Lower leg skin (tissue), 3 donors: ENCODE measurements around the gene F2RL1.
"Not testable (repeated sequence)": the region's sequence is repeated elsewhere in the genome, so short reads cannot be mapped to it uniquely, and the experiment has no call there.

Experiments
- POLR2A ChIP-seq, 2 donors: fragments of 450-650 bp; IDR thresholded peaks; one replicate each; pipeline ENCODE4 v1.6.1; 2016 to 2017; ENCODE audit warnings: antibody characterized with exemption in 2 of 2, mild to moderate bottlenecking in 1 of 2, moderate library complexity in 1 of 2
- TF ChIP-seq, protein P1 (sequence below), 3 donors: fragments of 450-650 bp; IDR thresholded peaks; one replicate each; pipeline ENCODE4 v1.5.1; 2016; ENCODE audit warnings: antibody characterized with exemption in 3 of 3, mild to moderate bottlenecking in 3 of 3, moderate library complexity in 2 of 3

- TF ChIP-seq, protein P1, sequence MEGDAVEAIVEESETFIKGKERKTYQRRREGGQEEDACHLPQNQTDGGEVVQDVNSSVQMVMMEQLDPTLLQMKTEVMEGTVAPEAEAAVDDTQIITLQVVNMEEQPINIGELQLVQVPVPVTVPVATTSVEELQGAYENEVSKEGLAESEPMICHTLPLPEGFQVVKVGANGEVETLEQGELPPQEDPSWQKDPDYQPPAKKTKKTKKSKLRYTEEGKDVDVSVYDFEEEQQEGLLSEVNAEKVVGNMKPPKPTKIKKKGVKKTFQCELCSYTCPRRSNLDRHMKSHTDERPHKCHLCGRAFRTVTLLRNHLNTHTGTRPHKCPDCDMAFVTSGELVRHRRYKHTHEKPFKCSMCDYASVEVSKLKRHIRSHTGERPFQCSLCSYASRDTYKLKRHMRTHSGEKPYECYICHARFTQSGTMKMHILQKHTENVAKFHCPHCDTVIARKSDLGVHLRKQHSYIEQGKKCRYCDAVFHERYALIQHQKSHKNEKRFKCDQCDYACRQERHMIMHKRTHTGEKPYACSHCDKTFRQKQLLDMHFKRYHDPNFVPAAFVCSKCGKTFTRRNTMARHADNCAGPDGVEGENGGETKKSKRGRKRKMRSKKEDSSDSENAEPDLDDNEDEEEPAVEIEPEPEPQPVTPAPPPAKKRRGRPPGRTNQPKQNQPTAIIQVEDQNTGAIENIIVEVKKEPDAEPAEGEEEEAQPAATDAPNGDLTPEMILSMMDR (IDR thresholded peaks at IDR 0.05): not testable (repeated sequence)
- not testable (repeated sequence) for TF ChIP-seq POLR2A (IDR thresholded peaks at IDR 0.05)
Observed at GRCh38 chr5:76855501-76855900, 36.7 kb downstream of the F2RL1 start.
